H9 (cell line): Measurements from ENCODE around the gene PNMA3. TPM values are rescaled to one million over a fixed set of nuclear protein-coding genes. Genes with fewer than 3 reads are reported as not detected.

ENCODE experiments used
- DNase-seq: peaks from one replicate; pipeline ENCODE4 v3.0.0-alpha.2; 2017
- H2AFZ ChIP-seq: one replicate; pipeline ENCODE4 v1.6.1; 2013; ENCODE audit warnings: mild to moderate bottlenecking, low read length, control low read depth, moderate library complexity
- H2AK5ac ChIP-seq: 2 replicates; pipeline ENCODE4 v1.6.1; 2013; ENCODE audit warnings: low read length, control low read depth, mixed read lengths; ENCODE audit not compliant: insufficient read length
- H2BK120ac ChIP-seq: one replicate; pipeline ENCODE4 v1.6.1; 2013; ENCODE audit warnings: low read depth, mild to moderate bottlenecking, low read length, control low read depth, inconsistent platforms; ENCODE audit not compliant: poor library complexity, severe bottlenecking
- H2BK12ac ChIP-seq: 2 replicates; pipeline ENCODE4 v1.6.1; 2013; ENCODE audit warnings: low read length, control low read depth, mixed read lengths, low read depth; ENCODE audit not compliant: insufficient read length
- H2BK15ac ChIP-seq: 2 replicates; pipeline ENCODE4 v1.6.1; 2013; ENCODE audit warnings: low read depth, low read length, control low read depth
- H2BK20ac ChIP-seq: one replicate; pipeline ENCODE4 v1.6.1; 2013; ENCODE audit warnings: low read depth, mild to moderate bottlenecking, low read length, control low read depth, inconsistent platforms; ENCODE audit not compliant: poor library complexity, severe bottlenecking
- H2BK5ac ChIP-seq: 2 replicates; pipeline ENCODE4 v1.6.1; 2013; ENCODE audit warnings: low read length, control low read depth, mixed read lengths; ENCODE audit not compliant: insufficient read length
- H3K14ac ChIP-seq: 2 replicates; pipeline ENCODE4 v1.6.1; 2013; ENCODE audit warnings: low read length, control low read depth; ENCODE audit not compliant: insufficient read depth
- H3K18ac ChIP-seq: 2 replicates; pipeline ENCODE4 v1.6.1; 2013; ENCODE audit warnings: low read depth, mild to moderate bottlenecking, mixed read lengths, low read length, control low read depth; ENCODE audit not compliant: insufficient read length
- H3K23ac ChIP-seq: 2 replicates; pipeline ENCODE4 v1.6.1; 2013; ENCODE audit warnings: low read length, control low read depth, mixed read lengths, low read depth; ENCODE audit not compliant: insufficient read length
- H3K23me2 ChIP-seq: 2 replicates; pipeline ENCODE4 v1.6.1; 2013; ENCODE audit warnings: low read depth, mild to moderate bottlenecking, mixed read lengths, low read length, control low read depth; ENCODE audit not compliant: insufficient read length, poor library complexity, severe bottlenecking
- H3K27ac ChIP-seq: 2 replicates; pipeline ENCODE4 v1.5.1; 2013; ENCODE audit warnings: low read length, control low read depth, mixed read lengths, low read depth; ENCODE audit not compliant: insufficient read length
- H3K27me3 ChIP-seq: 2 replicates; pipeline ENCODE4 v1.6.1; 2013; ENCODE audit warnings: low read length, control low read depth, inconsistent platforms; ENCODE audit not compliant: insufficient read depth
- H3K4ac ChIP-seq: 2 replicates; pipeline ENCODE4 v1.6.1; 2013; ENCODE audit warnings: low read depth, mild to moderate bottlenecking, control low read depth, inconsistent platforms, low read length, moderate library complexity
- H3K4me1 ChIP-seq: 2 replicates; pipeline ENCODE4 v1.6.1; 2013; ENCODE audit warnings: low read length, control low read depth, inconsistent platforms; ENCODE audit not compliant: insufficient read depth
- H3K4me2 ChIP-seq: 2 replicates; pipeline ENCODE4 v1.6.1; 2013; ENCODE audit warnings: low read length, control low read depth, mixed read lengths; ENCODE audit not compliant: insufficient read length, insufficient read depth
- H3K56ac ChIP-seq: 2 replicates; pipeline ENCODE4 v1.6.1; 2013; ENCODE audit warnings: low read depth, mild to moderate bottlenecking, mixed read lengths, low read length, control low read depth; ENCODE audit not compliant: insufficient read length
- H3K79me1 ChIP-seq: 2 replicates; pipeline ENCODE4 v1.6.1; 2013; ENCODE audit warnings: low read depth, mild to moderate bottlenecking, moderate library complexity, low read length, control low read depth, inconsistent platforms; ENCODE audit not compliant: insufficient read depth, poor library complexity, severe bottlenecking
- H3K79me2 ChIP-seq: 2 replicates; pipeline ENCODE4 v1.6.1; 2013; ENCODE audit warnings: low read length, control low read depth, inconsistent platforms; ENCODE audit not compliant: insufficient read depth
- H3K9ac ChIP-seq: 2 replicates; pipeline ENCODE4 v1.6.1; 2013; ENCODE audit warnings: low read length, control low read depth, mixed read lengths; ENCODE audit not compliant: insufficient read length; ENCODE audit errors: extremely low read depth
- H3K9me3 ChIP-seq: one replicate; pipeline ENCODE4 v1.6.1; 2013; ENCODE audit warnings: low read depth, low read length, inconsistent platforms; ENCODE audit not compliant: control insufficient read depth
- H3T11ph ChIP-seq: one replicate; pipeline ENCODE4 v1.6.1; 2013; ENCODE audit warnings: mild to moderate bottlenecking, low read length, control low read depth, inconsistent platforms
- H4K20me1 ChIP-seq: one replicate; pipeline ENCODE4 v1.6.1; 2013; ENCODE audit not compliant: control insufficient read depth, insufficient read length, insufficient read depth
- H4K5ac ChIP-seq: 2 replicates; pipeline ENCODE4 v1.6.1; 2013; ENCODE audit warnings: low read depth, mild to moderate bottlenecking, mixed read lengths, low read length, control low read depth; ENCODE audit not compliant: insufficient read length
- H4K8ac ChIP-seq: replicated peaks from 2 replicates; pipeline ENCODE4 v1.6.1; 2013; ENCODE audit warnings: low read length, control low read depth, mixed read lengths, low read depth; ENCODE audit not compliant: insufficient read length
- H4K91ac ChIP-seq: 2 replicates; pipeline ENCODE4 v1.6.1; 2013; ENCODE audit warnings: low read depth, mild to moderate bottlenecking, moderate library complexity, mixed read lengths, low read length, control low read depth; ENCODE audit not compliant: insufficient read length
- H3K27ac Mint-ChIP-seq, 3 experiments: 2 replicates in 2 of 3; 3 replicates in 1 of 3; pipeline ENCODE4 v1.8.0; 2020 to 2021; ENCODE audit warnings: mixed read lengths in 3 of 3, mild to moderate bottlenecking in 1 of 3, moderate library complexity in 1 of 3
- H3K27me3 Mint-ChIP-seq: 2 replicates; pipeline ENCODE4 v1.8.0; 2021; ENCODE audit warnings: low read depth, mild to moderate bottlenecking, moderate library complexity, mixed read lengths
- H3K36me3 Mint-ChIP-seq, 3 experiments: 2 replicates in 2 of 3; 3 replicates in 1 of 3; pipeline ENCODE4 v1.8.0; 2020 to 2021; ENCODE audit warnings: low read depth in 3 of 3, mixed read lengths in 3 of 3; ENCODE audit not compliant: insufficient read depth in 1 of 3
- H3K4me1 Mint-ChIP-seq, 2 experiments: 2 replicates each; pipeline ENCODE4 v1.8.0; 2020; ENCODE audit warnings: mixed read lengths in 2 of 2
- H3K4me3 Mint-ChIP-seq, 2 experiments: 2 replicates in 1 of 2; 3 replicates in 1 of 2; pipeline ENCODE4 v1.8.0; 2020 to 2021; ENCODE audit warnings: mild to moderate bottlenecking in 2 of 2, mixed read lengths in 2 of 2, moderate library complexity in 1 of 2
- H3K9me3 Mint-ChIP-seq, 2 experiments: 2 replicates in 1 of 2; 3 replicates in 1 of 2; pipeline ENCODE4 v1.8.0; 2020; ENCODE audit warnings: mild to moderate bottlenecking in 2 of 2, mixed read lengths in 2 of 2, moderate library complexity in 1 of 2
- CTCF ChIP-seq: fragments of 200-600 bp; sonication (generic); conservative IDR thresholded peaks from 3 replicates; pipeline ENCODE4 v1.8.0; 2021; ENCODE audit warnings: antibody characterized with exemption, mild to moderate bottlenecking
- WGBS: extraction: QIAGEN DNeasy Blood & Tissue Kit; methylation state at CpG from one replicate; pipeline ENCODE4 v1.1.7; 2013; ENCODE audit warnings: missing lambda C conversion rate, low lambda C conversion rate, mixed read lengths; ENCODE audit not compliant: insufficient read length; ENCODE audit errors: extremely low coverage; 5-methylcytosine and 5-hydroxymethylcytosine counted together
- total RNA-seq: library from RNA; stranded (reverse); gene quantifications from 2 replicates; pipeline ENCODE4 v1.2.1, GENCODE V29; 2021

The PNMA3 gene
- total RNA-seq, 1 experiment from 2014 or later: 9.4 TPM

- Histone ChIP-seq H3K9ac (no peak overlapping the region), H3K79me2 (no peaks in the 10 kb centered on the region), H3K4me1 (no peaks in the 10 kb centered on the region), H3K56ac (no peak overlapping the region), H3K27me3 (no peaks in the 10 kb centered on the region; the same call in 1 of the 2 replicates), H4K5ac (no peak overlapping the region), H3K23me2 (no peaks in the 10 kb centered on the region), H2AK5ac (no peak overlapping the region), H3K79me1 (no peaks in the 10 kb centered on the region), H3K18ac (no peak overlapping the region), H3K4me2 (no peak overlapping the region), H4K91ac (no peak overlapping the region), H2BK5ac (no peak overlapping the region), H2BK20ac (no peak overlapping the region), H2BK12ac (no peak overlapping the region), H3K9me3 (peaks cover 33% of the 10 kb centered on the region), H2BK15ac (no peak overlapping the region), H3K14ac (no peak overlapping the region), H3K27ac (no peak overlapping the region), H4K20me1 (no peaks in the 10 kb centered on the region), H3K4ac (no peak overlapping the region), H3T11ph (no peak overlapping the region), H4K8ac (no peak overlapping the region), H3K23ac (no peak overlapping the region), H2AFZ (no peak overlapping the region), H2BK120ac (no peak overlapping the region)
- no peak for TF ChIP-seq CTCF
- Mint-ChIP-seq H3K27me3 (peaks cover 51% of the 10 kb centered on the region), H3K36me3 (peaks cover 5 to 28% (median 14%) of the 10 kb centered on the region in 3 experiments; a peak in 6 of 7 replicates), H3K27ac (no peak overlapping the region), H3K9me3 (peaks cover 75 to 84% of the 10 kb centered on the region in 2 experiments), H3K4me1 (peaks cover 3 to 4% of the 10 kb centered on the region in 2 experiments), H3K4me3 (no peak overlapping the region)
- no peak for DNase-seq
- WGBS: no CpG with 5 or more reads among the region's 1 CpG
Measured at GRCh38 chrX:153052534-153052933, 3.7 kb upstream of the PNMA3 start.
